ENCODE data around the gene NUDT15. TPM values are rescaled to one million over a fixed set of nuclear protein-coding genes. Genes with fewer than 3 reads are reported as not detected.

NUDT15 gene
- total RNA-seq, 1 donor from 2014 or later, result 30.7 TPM

DNA sequence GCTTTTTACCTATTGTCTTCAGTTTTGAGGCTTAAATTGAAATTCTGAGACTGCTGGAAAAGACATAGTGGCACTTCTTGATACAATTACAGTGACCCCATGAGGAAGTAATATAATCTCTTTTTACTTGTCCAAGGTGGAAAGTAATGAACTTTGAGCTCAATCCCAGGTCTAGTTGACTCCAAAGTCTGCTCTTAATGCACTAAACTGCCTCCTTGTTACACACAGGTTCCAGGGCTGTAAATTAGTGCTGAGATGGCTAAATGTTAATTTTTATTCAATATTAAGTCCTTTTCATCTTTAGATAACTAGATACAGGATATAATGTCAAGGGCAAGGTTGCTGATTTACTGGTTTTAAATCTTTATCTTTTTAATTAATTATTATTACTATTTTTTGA is 2.5 kb downstream of the NUDT15 start:
- TF ChIP-seq, protein P1, sequence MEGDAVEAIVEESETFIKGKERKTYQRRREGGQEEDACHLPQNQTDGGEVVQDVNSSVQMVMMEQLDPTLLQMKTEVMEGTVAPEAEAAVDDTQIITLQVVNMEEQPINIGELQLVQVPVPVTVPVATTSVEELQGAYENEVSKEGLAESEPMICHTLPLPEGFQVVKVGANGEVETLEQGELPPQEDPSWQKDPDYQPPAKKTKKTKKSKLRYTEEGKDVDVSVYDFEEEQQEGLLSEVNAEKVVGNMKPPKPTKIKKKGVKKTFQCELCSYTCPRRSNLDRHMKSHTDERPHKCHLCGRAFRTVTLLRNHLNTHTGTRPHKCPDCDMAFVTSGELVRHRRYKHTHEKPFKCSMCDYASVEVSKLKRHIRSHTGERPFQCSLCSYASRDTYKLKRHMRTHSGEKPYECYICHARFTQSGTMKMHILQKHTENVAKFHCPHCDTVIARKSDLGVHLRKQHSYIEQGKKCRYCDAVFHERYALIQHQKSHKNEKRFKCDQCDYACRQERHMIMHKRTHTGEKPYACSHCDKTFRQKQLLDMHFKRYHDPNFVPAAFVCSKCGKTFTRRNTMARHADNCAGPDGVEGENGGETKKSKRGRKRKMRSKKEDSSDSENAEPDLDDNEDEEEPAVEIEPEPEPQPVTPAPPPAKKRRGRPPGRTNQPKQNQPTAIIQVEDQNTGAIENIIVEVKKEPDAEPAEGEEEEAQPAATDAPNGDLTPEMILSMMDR (IDR thresholded peaks at IDR 0.05; ENCODE audit: unreplicated experiment), result no peak
- H3K27ac Mint-ChIP-seq, result no peak overlapping the region

DNA sequence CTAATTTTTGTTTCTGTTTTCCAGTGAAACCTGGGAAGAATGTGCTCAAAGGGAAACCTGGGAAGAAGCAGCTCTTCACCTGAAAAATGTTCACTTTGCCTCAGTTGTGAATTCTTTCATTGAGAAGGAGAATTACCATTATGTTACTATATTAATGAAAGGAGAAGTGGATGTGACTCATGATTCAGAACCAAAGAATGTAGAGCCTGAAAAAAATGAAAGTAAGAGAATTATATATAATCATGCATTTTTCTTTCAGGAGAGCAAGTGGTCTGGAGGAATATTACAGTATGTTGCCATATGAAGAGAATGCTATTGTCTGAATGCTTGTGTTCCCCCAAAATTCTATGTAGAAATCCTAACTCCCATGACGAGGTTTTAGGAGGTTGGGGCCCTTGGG is 3.4 kb downstream of the NUDT15 start:
- Mint-ChIP-seq H3K36me3 (ENCODE audit: insufficient read depth) (peaks cover 10% of the 10 kb centered on the region), H3K9me3 (ENCODE audit: low read depth) (no peaks in the 10 kb centered on the region), H3K4me1 (ENCODE audit: low read depth) (peaks cover 14% of the 10 kb centered on the region), H3K4me3 (ENCODE audit: low read depth) (no peak overlapping the region), H3K27ac (no peak overlapping the region), H3K27me3 (no peaks in the 10 kb centered on the region)
- TF ChIP-seq, protein P1 (IDR thresholded peaks at IDR 0.05; ENCODE audit: unreplicated experiment), result no peak
- no peak for DNase-seq (ENCODE audit: low spot score, unreplicated experiment)

More for the DNA sequence above, 2.5 kb downstream of the NUDT15 start:
- no peak for DNase-seq (ENCODE audit: low spot score, unreplicated experiment)
- Mint-ChIP-seq H3K9me3 (ENCODE audit: low read depth) (no peaks in the 10 kb centered on the region), H3K27me3 (no peaks in the 10 kb centered on the region), H3K4me1 (ENCODE audit: low read depth) (peaks cover 14% of the 10 kb centered on the region), H3K4me3 (ENCODE audit: low read depth) (peak overlapping the region; percentile 2), H3K36me3 (ENCODE audit: insufficient read depth) (peaks cover 11% of the 10 kb centered on the region)

DNA sequence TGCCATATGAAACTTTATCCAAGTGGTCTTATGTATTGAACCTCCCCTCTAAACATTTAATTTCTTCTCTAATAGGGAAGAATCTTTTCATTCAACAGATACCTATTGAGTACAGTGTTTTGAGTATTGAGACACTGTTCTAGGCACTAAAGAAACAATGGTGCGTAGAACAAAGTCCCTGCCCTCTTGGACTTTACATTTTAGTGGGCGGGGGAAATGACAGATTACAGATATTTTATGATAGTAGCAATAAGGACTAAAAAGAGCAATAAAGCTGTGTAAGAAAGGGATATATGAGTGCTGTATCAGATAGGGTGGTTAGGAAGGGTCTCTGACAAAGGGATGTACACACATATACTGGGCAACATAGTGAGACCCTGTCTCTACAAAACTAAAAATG is 5.4 kb downstream of the NUDT15 start:
- Mint-ChIP-seq H3K36me3 (ENCODE audit: insufficient read depth) (peaks cover 12% of the 10 kb centered on the region), H3K27me3 (no peaks in the 10 kb centered on the region), H3K27ac (no peak overlapping the region), H3K4me3 (ENCODE audit: low read depth) (no peak overlapping the region), H3K4me1 (ENCODE audit: low read depth) (peaks cover 3% of the 10 kb centered on the region), H3K9me3 (ENCODE audit: low read depth) (no peaks in the 10 kb centered on the region)
- TF ChIP-seq, protein P1 (IDR thresholded peaks at IDR 0.05; ENCODE audit: unreplicated experiment), result no peak
- DNase-seq (ENCODE audit: low spot score, unreplicated experiment), result no peak

DNA sequence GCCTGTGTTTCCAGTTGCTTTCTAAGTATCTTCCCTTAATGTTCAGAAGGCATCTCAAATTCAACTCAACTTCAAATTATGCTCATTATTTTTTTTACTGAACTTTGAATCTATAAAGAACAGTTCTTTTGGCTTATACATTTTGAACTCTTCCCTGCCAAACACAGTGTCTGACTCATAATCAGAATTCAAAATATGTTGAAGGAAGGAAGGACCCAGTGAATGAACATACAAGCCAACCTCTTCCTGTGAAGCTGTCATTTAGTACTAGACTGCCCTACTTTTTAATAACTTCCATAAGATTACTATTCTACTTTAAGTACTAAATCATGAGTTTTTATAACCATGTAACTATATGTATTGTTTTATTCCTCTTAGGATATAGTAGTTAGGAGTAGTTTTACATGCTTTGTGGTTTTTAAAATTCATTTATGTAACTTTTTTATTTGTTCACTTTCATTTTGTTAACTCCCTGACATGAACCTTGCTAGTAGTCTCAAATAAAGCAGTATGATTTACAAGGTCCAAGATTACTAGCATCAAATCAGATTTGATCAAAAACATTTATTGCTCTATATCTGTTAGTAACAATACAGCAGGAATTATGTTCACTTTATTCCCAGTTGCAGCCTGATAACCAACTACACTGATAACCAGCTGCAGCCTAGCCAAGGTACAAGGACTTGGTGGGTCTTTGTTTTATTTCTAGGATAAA is 6.4 kb downstream of the NUDT15 start:
- TF ChIP-seq, protein P1 (IDR thresholded peaks at IDR 0.05; ENCODE audit: unreplicated experiment), result no peak
- no peak for DNase-seq (ENCODE audit: low spot score, unreplicated experiment)
- Mint-ChIP-seq H3K9me3 (ENCODE audit: low read depth) (no peaks in the 10 kb centered on the region), H3K27ac (no peak overlapping the region), H3K4me3 (ENCODE audit: low read depth) (no peak overlapping the region), H3K27me3 (no peaks in the 10 kb centered on the region), H3K36me3 (ENCODE audit: insufficient read depth) (peaks cover 12% of the 10 kb centered on the region), H3K4me1 (ENCODE audit: low read depth) (peaks cover under 1% of the 10 kb centered on the region)

DNA sequence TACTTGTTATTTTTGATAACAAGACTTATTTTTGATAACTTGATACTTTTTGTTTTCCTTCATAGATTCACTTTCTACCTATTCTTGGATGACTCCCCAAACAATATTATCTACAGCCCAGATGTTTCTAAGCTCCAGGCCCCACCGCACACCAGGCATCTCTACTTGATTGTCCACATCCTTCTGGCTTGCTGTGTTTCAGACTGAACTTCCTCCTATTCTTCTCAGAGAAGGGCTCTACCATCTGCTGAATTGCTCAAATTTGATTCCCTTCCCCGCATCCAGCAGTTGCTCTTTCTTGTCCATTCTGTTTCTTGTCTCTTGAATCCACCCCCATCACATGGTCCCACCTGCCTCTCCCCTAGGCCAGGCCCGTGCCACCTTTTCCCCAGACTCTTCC is 13.0 kb downstream of the NUDT15 start:
- Mint-ChIP-seq H3K9me3 (ENCODE audit: low read depth) (no peaks in the 10 kb centered on the region), H3K36me3 (ENCODE audit: insufficient read depth) (peaks cover 14% of the 10 kb centered on the region), H3K4me1 (ENCODE audit: low read depth) (no peaks in the 10 kb centered on the region), H3K4me3 (ENCODE audit: low read depth) (no peak overlapping the region), H3K27me3 (no peaks in the 10 kb centered on the region), H3K27ac (peak overlapping the region; percentile 63)
- TF ChIP-seq, protein P1 (IDR thresholded peaks at IDR 0.05; ENCODE audit: unreplicated experiment), result no peak
- DNase-seq (ENCODE audit: low spot score, unreplicated experiment), result no peak

Data from progenitor cell of endocrine pancreas (in vitro differentiated cells).